ENCODE results near the gene MARK4. TPM values are rescaled to one million over a fixed set of nuclear protein-coding genes. Genes with fewer than 3 reads are reported as not detected.

MARK4 gene
- polyA plus RNA-seq, 2 of the 4 experiments (the other 2 are of a cell fraction) = 6.3 to 7.8 TPM

DNA sequence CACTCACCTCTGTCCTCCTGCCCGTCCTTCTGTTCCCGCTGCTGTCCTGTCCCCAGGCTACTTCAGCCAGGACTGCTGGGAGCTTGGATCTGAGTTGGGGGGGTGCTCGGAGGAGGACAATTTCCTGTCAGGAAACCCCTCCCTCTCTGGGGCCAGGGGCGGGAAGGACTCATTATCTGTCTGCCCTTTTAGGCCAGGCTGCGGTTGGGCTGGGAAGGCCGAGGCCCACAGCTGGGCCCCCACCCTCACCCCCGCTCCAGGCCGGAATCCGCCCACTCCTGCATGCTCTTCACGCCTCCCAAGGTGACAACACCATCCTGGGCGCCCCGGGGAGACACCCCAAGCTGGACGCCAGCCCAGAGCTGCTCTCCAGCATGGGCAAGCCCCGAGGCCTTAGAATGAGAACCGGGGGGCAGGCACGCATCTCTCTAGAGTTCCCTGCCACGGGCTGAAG lies 5.7 kb upstream of the MARK4 start, which contains the start of gene EXOC3L2:
EXOC3L2 (minus strand) TSS at position 74 of the 454 bp plus-strand sequence. CDS start 6,362 bp downstream, outside the sequence.
- no peak for FAIRE-seq
- 74% methylated on average over 3 of the region's 17 CpGs for WGBS (ENCODE audit: missing lambda C conversion rate)

GRCh38 chr19:45245826-45246225 lies 5.2 kb upstream of the MARK4 start:
- WGBS (ENCODE audit: missing lambda C conversion rate) = 65% methylated on average over 4 of the region's 4 CpGs
- no peak for DNase-seq (ENCODE audit: low read depth in 1 of 2, low spot score in 1 of 2)
- ATAC-seq = no peak
- TF ChIP-seq HOXB13 (CRISPR knock-in tag; IDR thresholded peaks at IDR 0.05; ENCODE audit: low read depth) (no peak), ELK1 (IDR thresholded peaks at IDR 0.05; ENCODE audit: low read depth, low read length) (no peak), TP53 (CRISPR knock-in tag; IDR thresholded peaks at IDR 0.05) (no peak), BCL3 (IDR thresholded peaks at IDR 0.05) (no peak), GATA3 (IDR thresholded peaks at IDR 0.05; ENCODE audit: borderline replicate concordance) (no peak)
- TF ChIP-seq, protein P1, sequence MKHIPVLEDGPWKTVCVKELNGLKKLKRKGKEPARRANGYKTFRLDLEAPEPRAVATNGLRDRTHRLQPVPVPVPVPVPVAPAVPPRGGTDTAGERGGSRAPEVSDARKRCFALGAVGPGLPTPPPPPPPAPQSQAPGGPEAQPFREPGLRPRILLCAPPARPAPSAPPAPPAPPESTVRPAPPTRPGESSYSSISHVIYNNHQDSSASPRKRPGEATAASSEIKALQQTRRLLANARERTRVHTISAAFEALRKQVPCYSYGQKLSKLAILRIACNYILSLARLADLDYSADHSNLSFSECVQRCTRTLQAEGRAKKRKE (CRISPR knock-in tag; IDR thresholded peaks at IDR 0.05; ENCODE audit: low read depth) = no peak
- TF ChIP-seq, protein P2, sequence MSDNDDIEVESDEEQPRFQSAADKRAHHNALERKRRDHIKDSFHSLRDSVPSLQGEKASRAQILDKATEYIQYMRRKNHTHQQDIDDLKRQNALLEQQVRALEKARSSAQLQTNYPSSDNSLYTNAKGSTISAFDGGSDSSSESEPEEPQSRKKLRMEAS (IDR thresholded peaks at IDR 0.05) = no peak
- Histone ChIP-seq H3K4me1 (peaks cover 4% of the 10 kb centered on the region; the same call in 1 of the 3 replicates), H3K9me3 (no peaks in the 10 kb centered on the region), H3K4me2 (no peak overlapping the region), H3K27ac (no peak overlapping the region), H3K4me3 (no peak overlapping the region)
- ChIA-PET CTCF (interaction anchor here (0.6 to 1.4 kb wide), 2 partner anchors 93 to 130 kb away, joined by 3 to 4 read pairs; no protein-coding TSS in a partner anchor), POLR2A (no interaction called here)
- no peak for FAIRE-seq

More for the DNA sequence above, 5.7 kb upstream of the MARK4 start, which contains the start of gene EXOC3L2:
- Histone ChIP-seq H3K9me3 (no peaks in the 10 kb centered on the region), H3K4me2 (no peak within 1 kb of the TSS), H3K4me3 (no peak within 1 kb of the TSS), H3K4me1 (peaks cover 1% of the 10 kb centered on the region; the same call in 1 of the 3 replicates), H3K27ac (no peak within 1 kb of the TSS)
- CTCF ChIA-PET = interaction anchor here (1.4 kb wide), 1 partner anchor 93 kb away, joined by 4 read pairs; no protein-coding TSS in a partner anchor
- POLR2A ChIA-PET = no interaction called here
- no peak for DNase-seq (ENCODE audit: low read depth in 1 of 2, low spot score in 1 of 2)
- no peak for ATAC-seq
- TF ChIP-seq JUN (IDR thresholded peaks at IDR 0.05) = no peak
- no peak for TF ChIP-seq JUNB (IDR thresholded peaks at IDR 0.05)
- TF ChIP-seq REST (IDR thresholded peaks at IDR 0.05) = no peak
- TF ChIP-seq, protein P3, sequence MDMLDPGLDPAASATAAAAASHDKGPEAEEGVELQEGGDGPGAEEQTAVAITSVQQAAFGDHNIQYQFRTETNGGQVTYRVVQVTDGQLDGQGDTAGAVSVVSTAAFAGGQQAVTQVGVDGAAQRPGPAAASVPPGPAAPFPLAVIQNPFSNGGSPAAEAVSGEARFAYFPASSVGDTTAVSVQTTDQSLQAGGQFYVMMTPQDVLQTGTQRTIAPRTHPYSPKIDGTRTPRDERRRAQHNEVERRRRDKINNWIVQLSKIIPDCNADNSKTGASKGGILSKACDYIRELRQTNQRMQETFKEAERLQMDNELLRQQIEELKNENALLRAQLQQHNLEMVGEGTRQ (IDR thresholded peaks at IDR 0.05) = no peak
- no peak for TF ChIP-seq HOXB13 (CRISPR knock-in tag; IDR thresholded peaks at IDR 0.05; ENCODE audit: low read depth)
- no peak for TF ChIP-seq HDAC2 (IDR thresholded peaks at IDR 0.05)
- TF ChIP-seq EHF (CRISPR knock-in tag; IDR thresholded peaks at IDR 0.05) = no peak
- TF ChIP-seq PHF8 (IDR thresholded peaks at IDR 0.05; ENCODE audit: borderline replicate concordance, low read depth) = no peak
- TF ChIP-seq ELK1 (IDR thresholded peaks at IDR 0.05; ENCODE audit: low read depth, low read length) = no peak
- no peak for TF ChIP-seq ZC3H11A (IDR thresholded peaks at IDR 0.05)
- no peak for TF ChIP-seq GATA3 (IDR thresholded peaks at IDR 0.05; ENCODE audit: borderline replicate concordance)
- no peak for TF ChIP-seq CEBPB (IDR thresholded peaks at IDR 0.05)
- TF ChIP-seq, protein P2 (IDR thresholded peaks at IDR 0.05) = no peak
